Measurements from ENCODE around the gene MVD.

DNA sequence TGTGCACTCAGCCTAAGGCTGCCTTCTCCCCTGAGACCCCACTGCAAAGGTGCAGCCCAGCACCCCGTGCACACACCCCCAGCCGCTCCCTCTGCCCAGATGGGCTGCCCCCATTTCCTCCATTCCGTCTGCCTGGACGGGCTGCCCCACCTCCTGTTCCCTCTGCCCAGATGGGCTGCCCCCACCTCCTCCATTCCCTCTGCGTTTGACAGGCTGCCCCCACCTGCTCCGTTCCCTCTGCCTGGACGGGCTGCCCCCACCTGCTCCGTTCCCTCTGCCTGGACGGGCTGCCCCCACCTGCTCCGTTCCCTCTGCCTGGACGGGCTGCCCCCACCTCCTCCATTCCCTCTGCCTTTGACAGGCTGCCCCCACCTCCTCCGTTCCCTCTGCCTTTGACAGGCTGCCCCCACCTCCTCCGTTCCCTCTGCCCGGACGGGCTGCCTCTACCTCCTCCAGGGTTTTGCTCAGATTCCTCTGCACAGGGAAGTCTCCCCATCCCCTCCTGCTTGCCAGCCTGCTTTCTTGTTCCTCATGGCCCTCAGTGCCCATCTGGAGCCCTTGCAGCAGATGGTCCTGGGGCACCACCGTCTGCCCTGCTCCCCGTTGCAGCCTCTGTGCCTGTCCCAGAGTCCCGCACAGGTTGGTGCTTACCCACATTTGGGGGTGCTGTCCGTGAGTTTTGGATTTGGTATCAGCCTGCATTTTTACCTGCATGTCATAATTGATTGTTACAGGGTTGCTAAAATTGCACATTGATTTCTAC lies 47.9 kb downstream of the MVD start:
- TF ChIP-seq CTCF (IDR thresholded peaks at IDR 0.05 in 2 of 3, conservative IDR thresholded peaks at IDR 0.05 in 1 of 3; ENCODE audit: borderline replicate concordance in 1 of 3, insufficient read depth in 1 of 3, low read depth in 2 of 3, low read length in 2 of 3): no peak
- no peak for TF ChIP-seq RAD21 (IDR thresholded peaks at IDR 0.05; ENCODE audit: low read depth)
- no peak for TF ChIP-seq POLR2A (IDR thresholded peaks at IDR 0.05; ENCODE audit: borderline replicate concordance, extremely low read depth, insufficient read depth, insufficient read length)
- TF ChIP-seq EZH2phosphoT487 (IDR thresholded peaks at IDR 0.05; ENCODE audit: borderline replicate concordance): no peak
- TF ChIP-seq SP1 (IDR thresholded peaks at IDR 0.05; ENCODE audit: low read depth): no peak
- TF ChIP-seq ELF1 (IDR thresholded peaks at IDR 0.05; ENCODE audit: borderline replicate concordance, low read depth): no peak
- TF ChIP-seq EZH2 (IDR thresholded peaks at IDR 0.05): no peak
